MM.1S (cell line): Measurements from ENCODE around the gene DNAH11.

Experiments used
- CTCF ChIP-seq: fragments of 300-600 bp; sonication (generic); IDR thresholded peaks from 2 replicates; pipeline ENCODE4 v1.5.1; 2016; ENCODE audit warnings: antibody characterized with exemption, low read length, mixed read lengths
- EZH2phosphoT487 ChIP-seq: fragments of 300-600 bp; sonication (generic); IDR thresholded peaks from 2 replicates; pipeline ENCODE4 v1.6.1; 2018; ENCODE audit warnings: antibody characterized with exemption, low read length

DNA sequence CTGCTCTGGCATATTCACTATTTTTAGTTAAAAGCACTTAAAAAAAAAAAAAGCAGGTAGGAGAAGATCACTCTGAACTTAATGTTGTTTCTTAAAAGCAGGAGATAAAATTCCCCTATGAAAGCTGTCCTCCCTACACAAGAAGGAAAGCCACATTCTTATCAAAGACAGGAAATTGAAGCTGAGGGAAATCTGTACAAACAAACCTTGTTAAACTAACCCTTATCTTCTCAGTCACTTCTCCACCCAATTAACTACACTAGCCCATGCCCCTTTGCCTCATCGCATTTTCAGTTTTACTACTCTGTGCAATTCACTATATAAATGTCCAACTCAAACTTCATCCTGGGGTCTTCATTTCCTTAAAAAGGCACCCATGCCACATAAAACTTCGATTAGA lies 405.5 kb downstream of the DNAH11 start:
- no peak for TF ChIP-seq CTCF
- no peak for TF ChIP-seq EZH2phosphoT487
